Lung (tissue), 12 donors: ENCODE data around the gene OPCML. TPM values are rescaled to one million over a fixed set of nuclear protein-coding genes. Genes with fewer than 3 reads are reported as not detected.

ENCODE experiments used
- ATAC-seq: fragments of 200-7000 bp; cut with Tn5 transposase; one replicate; pipeline ENCODE4 v1.9.1; 2020; ENCODE audit warnings: moderate number of reproducible peaks; ENCODE audit not compliant: insufficient read depth, low FRiP score
- DNase-seq, 3 donors: peaks; one replicate each; pipeline ENCODE4 v3.0.0-alpha.2; 2013 to 2017
- H3K27ac ChIP-seq, 2 donors: one replicate each; pipeline ENCODE4 v1.5.1; 2013; ENCODE audit warnings: mild to moderate bottlenecking in 2 of 2, moderate library complexity in 2 of 2, control low read depth in 1 of 2, inconsistent platforms in 1 of 2, low read depth in 1 of 2, low read length in 1 of 2
- H3K27me3 ChIP-seq, 3 donors: one replicate each; pipeline ENCODE4 v1.5.1; 2013; ENCODE audit warnings: low read length in 2 of 3; ENCODE audit not compliant: control insufficient read depth in 3 of 3, insufficient read depth in 3 of 3
- H3K36me3 ChIP-seq, 4 donors: one replicate each; pipeline ENCODE4 v1.5.1; 2013; ENCODE audit warnings: low read length in 4 of 4, mild to moderate bottlenecking in 1 of 4, moderate library complexity in 1 of 4; ENCODE audit not compliant: control insufficient read depth in 4 of 4, insufficient read depth in 4 of 4
- H3K4me1 ChIP-seq, 5 donors: one replicate each; pipeline ENCODE4 v1.5.1; 2013; ENCODE audit warnings: low read length in 5 of 5, mild to moderate bottlenecking in 2 of 5, moderate library complexity in 1 of 5; ENCODE audit not compliant: control insufficient read depth in 5 of 5, insufficient read depth in 5 of 5
- H3K4me3 ChIP-seq: one replicate; pipeline ENCODE4 v1.5.1; 2013; ENCODE audit warnings: mild to moderate bottlenecking, control low read depth, moderate library complexity
- H3K9ac ChIP-seq, 2 donors: one replicate each; pipeline ENCODE4 v1.5.1; 2013; ENCODE audit warnings: low read length in 2 of 2, control low read depth in 1 of 2; ENCODE audit not compliant: insufficient read depth in 1 of 2
- H3K9me3 ChIP-seq, 4 donors: one replicate each; pipeline ENCODE4 v1.5.1; 2013; ENCODE audit warnings: low read length in 3 of 4, mild to moderate bottlenecking in 1 of 4, moderate library complexity in 1 of 4; ENCODE audit not compliant: control insufficient read depth in 4 of 4, insufficient read depth in 3 of 4
- CTCF ChIP-seq: IDR thresholded peaks from 2 replicates; pipeline ENCODE4 v1.5.1; 2012; ENCODE audit warnings: mild to moderate bottlenecking; ENCODE audit errors: control extremely low read depth, extremely low read depth
- WGBS, 2 donors: extraction: QIAGEN DNeasy Blood & Tissue Kit; methylation state at CpG; one replicate each; pipeline ENCODE4 v1.1.7; 2013; 5-methylcytosine and 5-hydroxymethylcytosine counted together
- polyA plus RNA-seq, 2 donors: library from polyadenylated mRNA; stranded (reverse); fragments of 200-250 nt; gene quantifications; one replicate each; pipeline ENCODE4 v1.2.1, GENCODE V29; 2013
- total RNA-seq, 2 donors: library from RNA; depleted of rRNA in 1 of 2; stranded (reverse); fragments of >200 nt in 1 of 2; gene quantifications; one replicate each; pipeline ENCODE4 v1.2.1, GENCODE V29; 2014 to 2021
- donor health status: control.
- donor health status: control.
- donor health status: Bipolar disorder and iron deficiency.
- donor health status: healthy.
- donor health status: DM: yes; HTN: yes; CAD: no.

Gene OPCML
- total and polyA plus RNA-seq, 4 donors: 0.49 to 0.74 TPM; not detected in 2

DNA sequence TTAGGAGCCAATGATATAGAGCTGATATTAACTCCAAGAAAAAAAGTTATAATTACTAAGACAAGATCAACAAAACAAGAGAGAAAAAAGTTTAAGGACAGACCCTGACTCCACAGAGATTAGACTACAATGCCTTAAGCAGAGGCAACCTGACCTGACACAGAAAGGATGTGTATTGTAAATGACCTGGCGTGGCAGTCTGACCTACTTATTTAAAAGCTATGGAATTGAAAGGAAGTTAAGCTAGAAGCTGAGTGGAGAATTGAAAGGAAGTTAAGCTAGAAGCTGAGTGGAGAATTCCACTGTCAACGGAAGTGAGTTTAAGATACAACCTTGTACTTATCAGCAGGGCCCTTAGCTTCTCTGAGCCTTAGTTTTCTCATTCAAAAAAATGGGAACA lies 885.4 kb downstream of the OPCML start:
- no peak for TF ChIP-seq CTCF
- peaks cover 0 to 4% (median 2%) of the 10 kb centered on the region in 3 donors for H3K27me3 ChIP-seq
- no peaks in the 10 kb centered on the region for H3K9me3 ChIP-seq
- no peaks in the 10 kb centered on the region for H3K36me3 ChIP-seq
- peaks cover 0 to 12% (median 0%) of the 10 kb centered on the region in 5 donors for H3K4me1 ChIP-seq
- no peak overlapping the region for H3K4me3 ChIP-seq
- ATAC-seq (no peak), DNase-seq (peak in 1 of 3 donors; percentile 20)
- no peak overlapping the region for H3K27ac ChIP-seq
- 64 to 74% methylated on average over 2 of the region's 2 CpGs for WGBS, 2 donors
- H3K9ac ChIP-seq: no peak overlapping the region

GRCh38 chr11:132644520-132645239 lies 887.6 kb downstream of the OPCML start:
- H3K4me1 ChIP-seq: no peaks in the 10 kb centered on the region
- H3K27me3 ChIP-seq: peaks cover 0 to 4% (median 2%) of the 10 kb centered on the region in 3 donors
- no peak for DNase-seq
- no peaks in the 10 kb centered on the region for H3K9me3 ChIP-seq
- H3K9ac ChIP-seq: no peak overlapping the region
- no peak for ATAC-seq
- no peaks in the 10 kb centered on the region for H3K36me3 ChIP-seq
- H3K4me3 ChIP-seq: no peak overlapping the region
- no peak for TF ChIP-seq CTCF
- H3K27ac ChIP-seq: no peak overlapping the region
- WGBS, 2 donors: 76 to 80% methylated on average over 6 of the region's 6 CpGs

GRCh38 chr11:132643239-132643638 lies 889.1 kb downstream of the OPCML start:
- no peaks in the 10 kb centered on the region for H3K36me3 ChIP-seq
- DNase-seq (no peak), ATAC-seq (no peak)
- no peak overlapping the region for H3K27ac ChIP-seq
- H3K9me3 ChIP-seq: no peaks in the 10 kb centered on the region
- H3K4me3 ChIP-seq: no peak overlapping the region
- no peak overlapping the region for H3K9ac ChIP-seq
- TF ChIP-seq CTCF: no peak
- peaks cover 0 to 2% (median 0%) of the 10 kb centered on the region in 3 donors for H3K27me3 ChIP-seq
- 66 to 73% methylated on average over 9 of the region's 9 CpGs for WGBS, 2 donors
- no peaks in the 10 kb centered on the region for H3K4me1 ChIP-seq
